SK-N-SH treated with all-trans-retinoic acid at 6 μM for 48 hours (cell line): Measurements from ENCODE around the gene PDGFD.

Experiments used
- ATAC-seq: fragments of 200-7000 bp; cut with Tn5 transposase; 3 replicates; pipeline ENCODE4 v1.9.1; 2020; ENCODE audit warnings: mild to moderate bottlenecking, moderate library complexity
- ARNTL ChIP-seq: fragments of 450-650 bp; formaldehyde crosslinking; IDR thresholded peaks from 2 replicates; pipeline ENCODE4 v1.5.0; 2020; ENCODE audit warnings: low read depth, mild to moderate bottlenecking, moderate library complexity, borderline replicate concordance
- BACH2 ChIP-seq: fragments of 250-450 bp; sonication (Bioruptor Pico); IDR thresholded peaks from 2 replicates; pipeline ENCODE4 v1.9.0; 2021; ENCODE audit warnings: mild to moderate bottlenecking, borderline replicate concordance
- CREB5 ChIP-seq: fragments of 250-450 bp; sonication (Bioruptor Pico); IDR thresholded peaks from 2 replicates; pipeline ENCODE4 v1.5.1; 2020; ENCODE audit warnings: low read depth, mild to moderate bottlenecking, moderate library complexity
- CSDC2 ChIP-seq: fragments of 250-450 bp; sonication (Bioruptor Pico); IDR thresholded peaks from 2 replicates; pipeline ENCODE4 v1.5.0; 2020; ENCODE audit warnings: mild to moderate bottlenecking, moderate library complexity
- CSRNP3 ChIP-seq: fragments of 250-450 bp; sonication (Bioruptor Pico); IDR thresholded peaks from 2 replicates; pipeline ENCODE4 v1.5.1; 2021; ENCODE audit warnings: mild to moderate bottlenecking, moderate library complexity
- ESRRG ChIP-seq: fragments of 250-450 bp; sonication (Bioruptor Pico); IDR thresholded peaks from 2 replicates; pipeline ENCODE4 v1.6.1; 2021; ENCODE audit warnings: mild to moderate bottlenecking
- ISL1 ChIP-seq: fragments of 250-450 bp; sonication (Bioruptor Pico); IDR thresholded peaks from 2 replicates; pipeline ENCODE4 v2.1.2; 2022; ENCODE audit warnings: mild to moderate bottlenecking, moderate library complexity
- OSR1 ChIP-seq: fragments of 250-450 bp; sonication (Bioruptor Pico); IDR thresholded peaks from 2 replicates; pipeline ENCODE4 v1.8.0; 2022; ENCODE audit warnings: moderate library complexity, mild to moderate bottlenecking, inconsistent platforms
- PATZ1 ChIP-seq: fragments of 250-450 bp; sonication (Bioruptor Pico); IDR thresholded peaks from 2 replicates; pipeline ENCODE4 v1.8.0; 2020; ENCODE audit warnings: mild to moderate bottlenecking, moderate library complexity, borderline replicate concordance
- PPARA ChIP-seq: fragments of 250-450 bp; sonication (Bioruptor Pico); IDR thresholded peaks from 2 replicates; pipeline ENCODE4 v1.5.0; 2020; ENCODE audit warnings: mild to moderate bottlenecking, borderline replicate concordance
- RARB ChIP-seq: fragments of 250-450 bp; sonication (Bioruptor Pico); IDR thresholded peaks from 2 replicates; pipeline ENCODE4 v1.8.0; 2021; ENCODE audit warnings: mild to moderate bottlenecking, moderate library complexity
- SNAI2 ChIP-seq: fragments of 250-450 bp; sonication (Bioruptor Pico); IDR thresholded peaks from 2 replicates; pipeline ENCODE4 v1.5.0; 2020; ENCODE audit warnings: mild to moderate bottlenecking, moderate library complexity
- TCF4 ChIP-seq: fragments of 250-450 bp; sonication (Bioruptor Pico); IDR thresholded peaks from 2 replicates; pipeline ENCODE4 v1.8.0; 2021; ENCODE audit warnings: mild to moderate bottlenecking, moderate library complexity, borderline replicate concordance
- TOX ChIP-seq: fragments of 250-450 bp; sonication (Bioruptor Pico); IDR thresholded peaks from 2 replicates; pipeline ENCODE4 v1.8.0; 2021; ENCODE audit warnings: mild to moderate bottlenecking, moderate library complexity, borderline replicate concordance
- ZC3H10 ChIP-seq: fragments of 250-450 bp; sonication (Bioruptor Pico); IDR thresholded peaks from 2 replicates; pipeline ENCODE4 v1.5.1; 2021; ENCODE audit warnings: mild to moderate bottlenecking, moderate library complexity
- ZFP3 ChIP-seq: fragments of 250-450 bp; sonication (Bioruptor Pico); IDR thresholded peaks from 2 replicates; pipeline ENCODE4 v1.5.0; 2020; ENCODE audit warnings: mild to moderate bottlenecking, moderate library complexity
- ZFP30 ChIP-seq: fragments of 450-650 bp; formaldehyde crosslinking; IDR thresholded peaks from 2 replicates; pipeline ENCODE4 v1.5.0; 2022; ENCODE audit warnings: mild to moderate bottlenecking, moderate library complexity
- ZNF565 ChIP-seq: fragments of 450-650 bp; formaldehyde crosslinking; conservative IDR thresholded peaks from 2 replicates; pipeline ENCODE4 v1.5.0; 2020; ENCODE audit warnings: low read depth, mild to moderate bottlenecking, moderate library complexity
- ZNF70 ChIP-seq: fragments of 450-650 bp; formaldehyde crosslinking; IDR thresholded peaks from 2 replicates; pipeline ENCODE4 v1.5.0; 2020; ENCODE audit warnings: mild to moderate bottlenecking, moderate library complexity
- ZNF8 ChIP-seq: fragments of 450-650 bp; formaldehyde crosslinking; IDR thresholded peaks from 2 replicates; pipeline ENCODE4 v1.5.0; 2020; ENCODE audit warnings: mild to moderate bottlenecking, moderate library complexity

PDGFD gene

GRCh38 chr11:103998826-103999508, 165.0 kb downstream of the PDGFD start (continued):
- TF ChIP-seq PATZ1 (CRISPR knock-in tag) (no peak), TCF4 (CRISPR knock-in tag) (no peak), ZFP3 (CRISPR knock-in tag) (no peak), OSR1 (CRISPR knock-in tag) (no peak)

GRCh38 chr11:103997082-103997481, 166.9 kb downstream of the PDGFD start:
- ATAC-seq, result no peak
- TF ChIP-seq ZFP30 (no peak), PPARA (CRISPR knock-in tag) (no peak), CSRNP3 (CRISPR knock-in tag) (no peak), CSDC2 (CRISPR knock-in tag) (no peak), OSR1 (CRISPR knock-in tag) (no peak), TOX (CRISPR knock-in tag) (no peak), PATZ1 (CRISPR knock-in tag) (no peak), BACH2 (no peak), ZC3H10 (CRISPR knock-in tag) (no peak), CREB5 (CRISPR knock-in tag) (no peak), RARB (CRISPR knock-in tag) (no peak), ISL1 (CRISPR knock-in tag) (no peak), ZNF565 (CRISPR knock-in tag) (no peak), SNAI2 (CRISPR knock-in tag) (no peak)
- TF ChIP-seq, all 23 proteins: peak for 0

GRCh38 chr11:103995896-103996295, 168.1 kb downstream of the PDGFD start:
- no peak for ATAC-seq
- TF ChIP-seq ARNTL (CRISPR knock-in tag), result no peak
- TF ChIP-seq PATZ1 (CRISPR knock-in tag), result no peak
- no peak for TF ChIP-seq SNAI2 (CRISPR knock-in tag)
- TF ChIP-seq CREB5 (CRISPR knock-in tag), result no peak
- TF ChIP-seq OSR1 (CRISPR knock-in tag), result no peak
- TF ChIP-seq PPARA (CRISPR knock-in tag), result no peak
- no peak for TF ChIP-seq ESRRG (CRISPR knock-in tag)
- TF ChIP-seq ZNF8 (CRISPR knock-in tag), result no peak
- no peak for TF ChIP-seq ZNF70
- no peak for TF ChIP-seq ZC3H10 (CRISPR knock-in tag)
- no peak for TF ChIP-seq ZFP3 (CRISPR knock-in tag)
- TF ChIP-seq TOX (CRISPR knock-in tag), result no peak
- no peak for TF ChIP-seq RARB (CRISPR knock-in tag)
- TF ChIP-seq TCF4 (CRISPR knock-in tag), result no peak
- TF ChIP-seq ZNF565 (CRISPR knock-in tag), result no peak
- no peak for TF ChIP-seq ZFP30
- no peak for TF ChIP-seq CSDC2 (CRISPR knock-in tag)
- TF ChIP-seq BACH2, result no peak
- TF ChIP-seq, all 23 proteins: peak for 0
